Measurements from ENCODE around the gene SIL1.

- TF ChIP-seq EZH2phosphoT487 (IDR thresholded peaks at IDR 0.05; ENCODE audit: insufficient read depth, low read depth) (no peak), EZH2 (IDR thresholded peaks at IDR 0.05; ENCODE audit: insufficient read depth, poor library complexity, severe bottlenecking) (no peak)
These were observed 45.3 kb upstream of the SIL1 start for GRCh38 chr5:139243425-139243970.
